Esophagus squamous epithelium (tissue), 4 donors: ENCODE results near the gene KLHDC10.

ENCODE experiments used
- POLR2A ChIP-seq, 4 donors: fragments of 450-650 bp; IDR thresholded peaks; one replicate each; pipeline ENCODE4 v1.6.1; 2017; ENCODE audit warnings: antibody characterized with exemption in 4 of 4, mild to moderate bottlenecking in 4 of 4, moderate library complexity in 3 of 4
- TF ChIP-seq, protein P1 (sequence below), 6 experiments: fragments of 450-650 bp in 4 of 6; fragments of 200-600 bp in 2 of 6; sonication (generic) in 2 of 6; IDR thresholded peaks; one replicate each; pipeline ENCODE4 v1.5.1; 2016 to 2019; ENCODE audit warnings: antibody characterized with exemption in 6 of 6, mild to moderate bottlenecking in 4 of 6, moderate library complexity in 4 of 6

DNA sequence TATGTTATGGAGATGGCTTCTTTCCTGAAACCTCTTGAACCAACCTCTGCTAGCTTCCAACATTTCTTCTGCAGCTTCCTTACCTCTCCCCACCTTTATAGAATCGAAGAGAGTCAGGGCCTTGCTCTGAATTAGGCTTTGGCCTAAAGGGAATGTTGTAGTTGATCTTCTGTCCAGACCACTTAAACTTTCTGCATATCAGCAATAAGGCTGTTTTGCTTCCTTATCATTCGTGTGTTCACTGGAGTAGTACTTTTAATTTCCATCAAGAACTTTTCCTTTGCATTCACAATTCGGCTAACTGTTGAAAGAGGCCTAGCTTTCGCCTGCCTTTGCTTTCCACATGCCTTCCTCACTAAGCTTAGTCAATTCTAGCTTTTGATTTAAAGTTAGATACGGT, 48.0 kb downstream of the KLHDC10 start:
- no peak for TF ChIP-seq POLR2A (IDR thresholded peaks at IDR 0.05)
- TF ChIP-seq, protein P1, sequence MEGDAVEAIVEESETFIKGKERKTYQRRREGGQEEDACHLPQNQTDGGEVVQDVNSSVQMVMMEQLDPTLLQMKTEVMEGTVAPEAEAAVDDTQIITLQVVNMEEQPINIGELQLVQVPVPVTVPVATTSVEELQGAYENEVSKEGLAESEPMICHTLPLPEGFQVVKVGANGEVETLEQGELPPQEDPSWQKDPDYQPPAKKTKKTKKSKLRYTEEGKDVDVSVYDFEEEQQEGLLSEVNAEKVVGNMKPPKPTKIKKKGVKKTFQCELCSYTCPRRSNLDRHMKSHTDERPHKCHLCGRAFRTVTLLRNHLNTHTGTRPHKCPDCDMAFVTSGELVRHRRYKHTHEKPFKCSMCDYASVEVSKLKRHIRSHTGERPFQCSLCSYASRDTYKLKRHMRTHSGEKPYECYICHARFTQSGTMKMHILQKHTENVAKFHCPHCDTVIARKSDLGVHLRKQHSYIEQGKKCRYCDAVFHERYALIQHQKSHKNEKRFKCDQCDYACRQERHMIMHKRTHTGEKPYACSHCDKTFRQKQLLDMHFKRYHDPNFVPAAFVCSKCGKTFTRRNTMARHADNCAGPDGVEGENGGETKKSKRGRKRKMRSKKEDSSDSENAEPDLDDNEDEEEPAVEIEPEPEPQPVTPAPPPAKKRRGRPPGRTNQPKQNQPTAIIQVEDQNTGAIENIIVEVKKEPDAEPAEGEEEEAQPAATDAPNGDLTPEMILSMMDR (IDR thresholded peaks at IDR 0.05): no peak
